ENCODE measurements around the gene MORF4L1. TPM values are rescaled to one million over a fixed set of nuclear protein-coding genes. Genes with fewer than 3 reads are reported as not detected.

The MORF4L1 gene
- total and polyA plus RNA-seq, 4 donors, result 124 to 433 (median 267) TPM

- H3K9me3 ChIP-seq (ENCODE audit: control insufficient read depth in 4 of 4, insufficient read depth in 3 of 4, low read length in 3 of 4), result no peaks in the 10 kb centered on the region
- no peaks in the 10 kb centered on the region for H3K27me3 ChIP-seq (ENCODE audit: control insufficient read depth in 3 of 3, insufficient read depth in 3 of 3, low read length in 2 of 3)
- no peak for DNase-seq
- TF ChIP-seq, protein P1, sequence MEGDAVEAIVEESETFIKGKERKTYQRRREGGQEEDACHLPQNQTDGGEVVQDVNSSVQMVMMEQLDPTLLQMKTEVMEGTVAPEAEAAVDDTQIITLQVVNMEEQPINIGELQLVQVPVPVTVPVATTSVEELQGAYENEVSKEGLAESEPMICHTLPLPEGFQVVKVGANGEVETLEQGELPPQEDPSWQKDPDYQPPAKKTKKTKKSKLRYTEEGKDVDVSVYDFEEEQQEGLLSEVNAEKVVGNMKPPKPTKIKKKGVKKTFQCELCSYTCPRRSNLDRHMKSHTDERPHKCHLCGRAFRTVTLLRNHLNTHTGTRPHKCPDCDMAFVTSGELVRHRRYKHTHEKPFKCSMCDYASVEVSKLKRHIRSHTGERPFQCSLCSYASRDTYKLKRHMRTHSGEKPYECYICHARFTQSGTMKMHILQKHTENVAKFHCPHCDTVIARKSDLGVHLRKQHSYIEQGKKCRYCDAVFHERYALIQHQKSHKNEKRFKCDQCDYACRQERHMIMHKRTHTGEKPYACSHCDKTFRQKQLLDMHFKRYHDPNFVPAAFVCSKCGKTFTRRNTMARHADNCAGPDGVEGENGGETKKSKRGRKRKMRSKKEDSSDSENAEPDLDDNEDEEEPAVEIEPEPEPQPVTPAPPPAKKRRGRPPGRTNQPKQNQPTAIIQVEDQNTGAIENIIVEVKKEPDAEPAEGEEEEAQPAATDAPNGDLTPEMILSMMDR (IDR thresholded peaks at IDR 0.05; ENCODE audit: control extremely low read depth, extremely low read depth), result no peak
- H3K4me1 ChIP-seq (ENCODE audit: control insufficient read depth in 5 of 5, insufficient read depth in 5 of 5, low read length in 5 of 5), result peaks cover 6 to 26% (median 15%) of the 10 kb centered on the region in 5 donors
- 86 to 89% methylated on average over 1 of the region's 1 CpG for WGBS, 2 donors
- no peak overlapping the region for H3K4me3 ChIP-seq
- H3K9ac ChIP-seq (ENCODE audit: insufficient read depth in 1 of 2, low read length in 2 of 2), result no peak overlapping the region
- peaks cover 5 to 33% (median 10%) of the 10 kb centered on the region in 4 donors for H3K36me3 ChIP-seq (ENCODE audit: control insufficient read depth in 4 of 4, insufficient read depth in 4 of 4, low read length in 4 of 4)
- no peak for ATAC-seq (ENCODE audit: insufficient read depth, low FRiP score)
- no peak overlapping the region for H3K27ac ChIP-seq (ENCODE audit: low read depth in 1 of 2, low read length in 1 of 2)
Observed at GRCh38 chr15:78881681-78882080, 9.0 kb downstream of the MORF4L1 start.

GRCh38 chr15:78889000-78889399 is 16.3 kb downstream of the MORF4L1 start:
- H3K4me1 ChIP-seq (ENCODE audit: control insufficient read depth in 5 of 5, insufficient read depth in 5 of 5, low read length in 5 of 5), result peaks cover 0 to 4% (median 0%) of the 10 kb centered on the region in 5 donors
- ATAC-seq (ENCODE audit: insufficient read depth, low FRiP score), result no peak
- no peak overlapping the region for H3K4me3 ChIP-seq
- no peaks in the 10 kb centered on the region for H3K9me3 ChIP-seq (ENCODE audit: control insufficient read depth in 4 of 4, insufficient read depth in 3 of 4, low read length in 3 of 4)
- no peaks in the 10 kb centered on the region for H3K27me3 ChIP-seq (ENCODE audit: control insufficient read depth in 3 of 3, insufficient read depth in 3 of 3, low read length in 2 of 3)
- WGBS, 2 donors, result 68 to 77% methylated on average over 4 of the region's 4 CpGs
- peak in 1 of 3 donors; percentile 15 for DNase-seq
- H3K27ac ChIP-seq (ENCODE audit: low read depth in 1 of 2, low read length in 1 of 2), result no peak overlapping the region
- peaks cover 16 to 69% (median 38%) of the 10 kb centered on the region in 4 donors for H3K36me3 ChIP-seq (ENCODE audit: control insufficient read depth in 4 of 4, insufficient read depth in 4 of 4, low read length in 4 of 4)
- H3K9ac ChIP-seq (ENCODE audit: insufficient read depth in 1 of 2, low read length in 2 of 2), result no peak overlapping the region
- TF ChIP-seq, protein P1 (IDR thresholded peaks at IDR 0.05; ENCODE audit: control extremely low read depth, extremely low read depth), result no peak

DNA sequence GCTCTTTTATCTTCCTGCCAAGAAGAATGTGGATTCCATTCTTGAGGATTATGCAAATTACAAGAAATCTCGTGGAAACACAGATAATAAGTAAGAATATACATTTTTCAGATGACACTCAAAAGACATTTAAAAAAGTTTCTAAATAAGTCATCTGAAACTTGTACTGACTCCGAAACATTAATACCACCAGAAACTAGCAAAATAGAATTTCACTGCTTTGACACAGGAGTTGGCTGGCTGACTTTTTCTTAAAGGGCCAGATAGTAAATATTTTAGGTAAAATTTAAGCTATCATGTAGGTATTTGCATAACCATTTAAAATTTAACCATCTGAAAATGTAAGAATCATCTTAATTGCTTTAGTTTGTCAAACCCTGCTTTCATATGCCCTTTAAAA is 20.8 kb downstream of the MORF4L1 start:
- TF ChIP-seq, protein P1 (IDR thresholded peaks at IDR 0.05; ENCODE audit: control extremely low read depth, extremely low read depth), result no peak
- no peak overlapping the region for H3K4me3 ChIP-seq
- ATAC-seq (ENCODE audit: insufficient read depth, low FRiP score) (no peak), DNase-seq (no peak)
- no peaks in the 10 kb centered on the region for H3K9me3 ChIP-seq (ENCODE audit: control insufficient read depth in 4 of 4, insufficient read depth in 3 of 4, low read length in 3 of 4)
- no peaks in the 10 kb centered on the region for H3K27me3 ChIP-seq (ENCODE audit: control insufficient read depth in 3 of 3, insufficient read depth in 3 of 3, low read length in 2 of 3)
- H3K9ac ChIP-seq (ENCODE audit: insufficient read depth in 1 of 2, low read length in 2 of 2), result no peak overlapping the region
- H3K4me1 ChIP-seq (ENCODE audit: control insufficient read depth in 5 of 5, insufficient read depth in 5 of 5, low read length in 5 of 5), result no peaks in the 10 kb centered on the region
- no peak overlapping the region for H3K27ac ChIP-seq (ENCODE audit: low read depth in 1 of 2, low read length in 1 of 2)
- 76 to 82% methylated on average over 2 of the region's 2 CpGs for WGBS, 2 donors
- peaks cover 17 to 70% (median 38%) of the 10 kb centered on the region in 4 donors for H3K36me3 ChIP-seq (ENCODE audit: control insufficient read depth in 4 of 4, insufficient read depth in 4 of 4, low read length in 4 of 4)

- Histone ChIP-seq H3K9ac (ENCODE audit: insufficient read depth in 1 of 2, low read length in 2 of 2) (no peak overlapping the region), H3K4me1 (ENCODE audit: control insufficient read depth in 5 of 5, insufficient read depth in 5 of 5, low read length in 5 of 5) (no peaks in the 10 kb centered on the region), H3K27me3 (ENCODE audit: control insufficient read depth in 3 of 3, insufficient read depth in 3 of 3, low read length in 2 of 3) (no peaks in the 10 kb centered on the region), H3K36me3 (ENCODE audit: control insufficient read depth in 4 of 4, insufficient read depth in 4 of 4, low read length in 4 of 4) (peaks cover 16 to 72% (median 44%) of the 10 kb centered on the region in 4 donors), H3K27ac (ENCODE audit: low read depth in 1 of 2, low read length in 1 of 2) (no peak overlapping the region), H3K4me3 (no peak overlapping the region), H3K9me3 (ENCODE audit: control insufficient read depth in 4 of 4, insufficient read depth in 3 of 4, low read length in 3 of 4) (no peaks in the 10 kb centered on the region)
- ATAC-seq (ENCODE audit: insufficient read depth, low FRiP score) (no peak), DNase-seq (no peak)
- TF ChIP-seq, protein P1 (IDR thresholded peaks at IDR 0.05; ENCODE audit: control extremely low read depth, extremely low read depth), result no peak
- WGBS, 2 donors, result 78 to 84% methylated on average over 3 of the region's 3 CpGs
Observed at GRCh38 chr15:78895471-78895870, 22.8 kb downstream of the MORF4L1 start.

Measured in lung (tissue), 12 donors.